AG09319 (cell line): ENCODE data around the gene LASP1NB.
A peak's percentile ranks its signal among the peaks of the same experiment; 100 is the strongest.
"Not testable (repeated sequence)": the region's sequence is repeated elsewhere in the genome, so short reads cannot be mapped to it uniquely, and the experiment has no call there.

ENCODE experiments used
- DNase-seq: peaks from one replicate; pipeline ENCODE4 v3.0.0-alpha.2; 2010; ENCODE audit warnings: low read depth; ENCODE audit errors: extremely low read depth
- TF ChIP-seq, protein P1 (sequence below): IDR thresholded peaks from 2 replicates; pipeline ENCODE4 v1.5.1; 2011; ENCODE audit warnings: low read depth, mild to moderate bottlenecking, inconsistent platforms, low read length, moderate library complexity

The LASP1NB gene

DNA sequence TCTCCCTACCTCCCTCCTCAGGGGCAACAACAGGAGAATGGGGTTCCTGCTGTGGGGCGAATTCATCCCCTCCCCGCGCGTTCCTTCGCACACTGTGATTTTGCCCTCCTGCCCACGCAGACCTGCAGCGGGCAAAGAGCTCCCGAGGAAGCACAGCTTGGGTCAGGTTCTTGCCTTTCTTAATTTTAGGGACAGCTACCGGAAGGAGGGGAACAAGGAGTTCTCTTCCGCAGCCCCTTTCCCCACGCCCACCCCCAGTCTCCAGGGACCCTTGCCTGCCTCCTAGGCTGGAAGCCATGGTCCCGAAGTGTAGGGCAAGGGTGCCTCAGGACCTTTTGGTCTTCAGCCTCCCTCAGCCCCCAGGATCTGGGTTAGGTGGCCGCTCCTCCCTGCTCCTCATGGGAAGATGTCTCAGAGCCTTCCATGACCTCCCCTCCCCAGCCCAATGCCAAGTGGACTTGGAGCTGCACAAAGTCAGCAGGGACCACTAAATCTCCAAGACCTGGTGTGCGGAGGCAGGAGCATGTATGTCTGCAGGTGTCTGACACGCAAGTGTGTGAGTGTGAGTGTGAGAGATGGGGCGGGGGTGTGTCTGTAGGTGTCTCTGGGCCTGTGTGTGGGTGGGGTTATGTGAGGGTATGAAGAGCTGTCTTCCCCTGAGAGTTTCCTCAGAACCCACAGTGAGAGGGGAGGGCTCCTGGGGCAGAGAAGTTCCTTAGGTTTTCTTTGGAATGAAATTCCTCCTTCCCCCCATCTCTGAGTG, 5.9 kb upstream of the LASP1NB start:
- TF ChIP-seq, protein P1, sequence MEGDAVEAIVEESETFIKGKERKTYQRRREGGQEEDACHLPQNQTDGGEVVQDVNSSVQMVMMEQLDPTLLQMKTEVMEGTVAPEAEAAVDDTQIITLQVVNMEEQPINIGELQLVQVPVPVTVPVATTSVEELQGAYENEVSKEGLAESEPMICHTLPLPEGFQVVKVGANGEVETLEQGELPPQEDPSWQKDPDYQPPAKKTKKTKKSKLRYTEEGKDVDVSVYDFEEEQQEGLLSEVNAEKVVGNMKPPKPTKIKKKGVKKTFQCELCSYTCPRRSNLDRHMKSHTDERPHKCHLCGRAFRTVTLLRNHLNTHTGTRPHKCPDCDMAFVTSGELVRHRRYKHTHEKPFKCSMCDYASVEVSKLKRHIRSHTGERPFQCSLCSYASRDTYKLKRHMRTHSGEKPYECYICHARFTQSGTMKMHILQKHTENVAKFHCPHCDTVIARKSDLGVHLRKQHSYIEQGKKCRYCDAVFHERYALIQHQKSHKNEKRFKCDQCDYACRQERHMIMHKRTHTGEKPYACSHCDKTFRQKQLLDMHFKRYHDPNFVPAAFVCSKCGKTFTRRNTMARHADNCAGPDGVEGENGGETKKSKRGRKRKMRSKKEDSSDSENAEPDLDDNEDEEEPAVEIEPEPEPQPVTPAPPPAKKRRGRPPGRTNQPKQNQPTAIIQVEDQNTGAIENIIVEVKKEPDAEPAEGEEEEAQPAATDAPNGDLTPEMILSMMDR, result no peak
- no peak for DNase-seq

- TF ChIP-seq, protein P1, result no peak
- DNase-seq, result no peak
Observed at GRCh38 chr17:38920374-38921291, 4.8 kb upstream of the LASP1NB start.

DNA sequence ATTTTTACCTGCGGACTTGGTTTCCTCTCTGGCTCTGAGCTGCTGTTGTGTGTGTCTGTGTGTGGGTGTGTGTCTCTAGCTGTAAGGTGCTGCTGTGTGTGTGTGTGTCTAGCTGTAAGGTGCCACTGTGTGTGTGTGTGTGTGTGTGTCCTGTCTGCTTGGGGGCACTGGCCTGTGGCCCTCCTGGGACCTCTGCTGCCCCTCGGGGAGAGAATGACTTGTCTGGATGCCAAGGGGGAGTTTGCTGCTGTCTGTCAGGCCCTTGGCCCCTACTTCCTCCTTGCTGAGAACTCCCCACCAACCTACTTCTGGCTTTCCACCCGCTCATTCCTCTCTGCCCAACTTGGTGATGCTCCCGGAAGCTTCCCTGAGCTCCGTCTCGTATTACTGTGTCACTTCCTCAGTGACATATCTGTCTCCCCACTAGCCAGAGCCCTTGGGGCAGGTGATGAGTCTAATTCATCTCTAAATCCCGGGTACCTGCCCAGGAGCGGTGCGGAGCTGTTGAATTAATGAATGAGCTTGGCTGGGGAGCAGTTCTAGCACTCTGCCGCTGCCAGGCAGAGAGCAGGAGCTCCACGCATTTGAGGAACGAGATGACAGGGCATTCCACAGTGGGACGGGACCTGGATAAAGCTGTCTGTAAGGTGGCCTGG, 3.5 kb upstream of the LASP1NB start:
- TF ChIP-seq, protein P1, result no peak
- DNase-seq, result no peak

DNA sequence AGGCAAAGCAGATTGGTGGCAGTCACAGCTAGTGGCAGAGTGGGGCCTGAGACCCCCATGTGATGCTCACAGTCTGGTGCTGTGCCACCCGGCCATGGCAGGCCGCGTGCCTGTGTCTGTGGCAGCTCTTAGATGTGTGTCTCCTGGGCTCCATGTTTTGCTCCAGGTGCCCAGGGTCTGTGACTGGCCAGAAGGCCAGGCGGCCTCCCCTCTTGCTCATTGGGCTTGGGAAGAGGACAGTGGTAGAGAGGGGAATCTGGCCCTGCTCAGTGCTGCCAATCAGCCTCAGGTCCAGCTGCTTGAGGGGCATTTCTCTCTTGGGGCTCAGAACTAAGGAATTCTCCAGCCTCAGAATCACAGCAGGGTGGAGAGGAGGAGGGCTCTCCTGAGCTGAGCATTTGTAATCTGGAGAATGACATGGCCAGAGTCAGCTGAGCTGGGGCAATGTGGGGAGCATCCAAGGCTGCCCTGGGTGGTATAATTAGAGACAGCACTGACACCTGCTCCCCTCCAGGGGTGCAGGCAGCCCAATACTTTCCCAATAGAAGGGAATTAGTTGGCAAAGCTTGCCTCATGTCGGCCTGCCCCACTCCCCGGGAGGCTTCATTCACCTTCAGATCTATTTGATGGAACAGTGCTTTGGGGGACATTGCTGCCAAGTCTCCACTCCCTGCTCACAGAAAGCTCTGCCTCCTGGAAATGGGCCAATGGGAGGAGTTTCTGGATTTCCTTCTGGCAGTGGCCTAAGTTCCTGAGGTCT, 2.7 kb upstream of the LASP1NB start:
- peak; percentile 34 for DNase-seq
- TF ChIP-seq, protein P1, result no peak

DNA sequence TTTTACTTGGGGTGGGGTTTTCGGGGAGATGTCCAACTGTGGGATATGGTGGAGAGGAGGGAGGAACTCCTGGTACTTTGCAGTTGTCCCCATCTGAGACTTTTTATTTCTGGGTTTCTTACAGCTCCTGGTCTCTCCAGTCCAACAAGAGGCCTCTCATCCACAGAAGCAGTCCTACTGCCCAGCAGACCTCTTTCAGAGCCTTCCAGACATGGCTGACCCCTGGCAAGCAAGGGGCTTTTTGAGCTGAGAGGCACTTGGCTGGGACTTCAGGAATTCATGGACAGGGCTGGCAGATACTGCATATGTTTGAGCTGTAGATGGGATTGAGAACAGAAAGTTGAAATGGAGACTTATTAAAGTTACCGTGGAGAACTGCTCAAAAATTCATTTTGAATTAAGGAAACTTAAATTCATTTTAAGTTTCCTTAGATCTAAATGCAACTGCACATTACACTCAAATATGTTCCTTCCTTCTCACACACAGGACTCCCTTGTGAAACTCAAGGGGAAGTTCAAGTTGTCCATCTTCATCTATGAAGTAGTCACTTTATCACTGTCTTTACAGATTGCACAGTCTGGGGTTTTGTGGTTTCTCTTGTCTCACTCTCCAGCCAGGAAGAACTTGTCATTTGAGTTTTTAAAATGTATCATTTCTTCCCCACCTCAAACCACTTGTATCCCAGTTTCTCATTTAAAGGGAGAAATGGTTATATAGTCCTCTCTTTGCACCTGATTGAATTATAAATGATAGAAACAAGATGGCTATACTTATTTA, 1.1 kb downstream of the LASP1NB start:
- no peak for DNase-seq
- TF ChIP-seq, protein P1, result no peak

DNA sequence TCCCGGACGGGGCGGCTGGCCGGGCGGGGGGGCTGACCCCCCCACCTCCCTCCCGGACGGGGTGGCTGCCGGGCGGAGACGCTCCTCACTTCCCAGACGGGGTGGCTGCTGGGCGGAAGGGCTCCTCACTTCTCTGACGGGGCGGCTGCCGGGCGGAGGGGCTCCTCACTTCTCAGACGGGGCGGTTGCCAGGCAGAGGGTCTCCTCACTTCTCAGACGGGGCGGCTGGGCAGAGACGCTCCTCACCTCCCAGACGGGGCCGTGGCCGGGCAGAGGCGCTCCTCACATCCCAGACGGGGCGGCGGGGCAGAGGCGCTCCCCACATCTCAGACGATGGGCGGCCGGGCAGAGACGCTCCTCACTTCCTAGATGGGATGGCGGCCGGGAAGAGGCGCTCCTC, 5.4 kb downstream of the LASP1NB start:
- DNase-seq, result not testable (repeated sequence)

DNA sequence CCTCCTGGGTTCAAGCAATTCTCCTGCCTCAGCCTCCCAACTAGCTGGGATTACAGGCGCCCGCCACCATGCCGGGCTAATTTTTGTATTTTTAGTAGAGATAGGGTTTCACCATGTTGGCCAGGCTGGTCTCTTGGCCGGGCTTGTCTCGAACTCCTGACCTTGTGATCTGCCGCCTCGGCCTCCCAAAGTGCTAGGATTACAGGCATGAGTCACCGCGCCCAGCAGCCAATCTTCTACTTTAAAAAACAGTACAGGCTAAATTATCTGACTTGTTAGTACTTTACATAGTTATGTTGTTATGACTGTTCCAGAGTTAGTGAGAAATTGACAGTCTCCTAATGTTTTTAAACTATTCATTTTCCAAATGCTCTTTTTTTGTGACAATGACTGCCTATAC, 8.5 kb downstream of the LASP1NB start:
- not testable (repeated sequence) for DNase-seq
